ENCODE data around the gene EIF4E3.

The EIF4E3 gene

DNA sequence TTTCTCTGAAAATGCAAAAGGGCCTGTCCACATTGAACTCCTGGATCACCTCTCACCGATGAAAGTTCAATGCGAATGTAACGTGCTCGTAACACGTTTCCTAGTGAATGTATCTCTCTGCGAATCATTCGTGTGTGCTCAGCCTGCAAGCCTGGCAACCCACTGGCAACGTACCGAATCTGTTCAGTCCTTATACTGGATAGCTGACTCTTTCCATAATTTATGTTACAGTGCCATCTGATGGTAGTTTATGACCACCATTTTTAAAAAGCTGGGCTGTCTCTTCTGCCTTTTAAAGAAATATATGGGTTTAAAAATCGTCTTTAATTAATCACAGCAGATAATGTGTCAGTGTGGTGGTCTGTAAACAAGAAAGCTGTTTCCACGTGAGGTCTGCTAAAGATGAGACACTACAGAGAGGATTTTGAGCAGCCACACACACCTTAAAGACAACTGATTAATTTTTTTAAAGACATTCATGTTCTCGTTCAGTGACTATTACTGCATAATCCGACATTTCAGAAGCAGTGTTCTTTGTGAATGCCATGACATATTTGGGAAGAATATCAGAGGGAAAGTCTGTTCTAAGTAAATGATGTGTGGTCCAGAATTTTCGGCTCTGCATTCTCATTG lies 72.3 kb downstream of the EIF4E3 start (continued):
- no peak for TF ChIP-seq TSHZ2 (CRISPR knock-in tag; IDR thresholded peaks at IDR 0.05)

DNA sequence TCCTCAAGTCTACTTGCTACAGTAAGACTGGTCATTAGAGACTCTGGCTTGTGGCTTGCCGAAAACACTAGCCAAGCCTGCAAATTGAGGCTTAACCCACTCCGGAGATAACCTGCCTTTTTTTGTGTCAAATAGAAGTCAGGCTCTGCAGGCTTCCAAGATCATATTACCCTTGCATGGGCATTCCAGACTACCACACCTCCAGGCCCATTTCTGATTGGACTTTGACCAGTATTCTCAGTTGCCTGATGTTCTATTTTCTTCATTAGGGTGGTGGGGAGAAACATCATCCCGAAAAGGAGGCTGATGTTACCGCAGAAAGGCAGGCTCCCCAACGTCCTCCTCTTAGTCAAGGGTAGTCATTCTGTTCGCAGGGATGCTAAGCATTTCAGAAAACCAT lies 73.6 kb downstream of the EIF4E3 start:
- no peak for ATAC-seq

DNA sequence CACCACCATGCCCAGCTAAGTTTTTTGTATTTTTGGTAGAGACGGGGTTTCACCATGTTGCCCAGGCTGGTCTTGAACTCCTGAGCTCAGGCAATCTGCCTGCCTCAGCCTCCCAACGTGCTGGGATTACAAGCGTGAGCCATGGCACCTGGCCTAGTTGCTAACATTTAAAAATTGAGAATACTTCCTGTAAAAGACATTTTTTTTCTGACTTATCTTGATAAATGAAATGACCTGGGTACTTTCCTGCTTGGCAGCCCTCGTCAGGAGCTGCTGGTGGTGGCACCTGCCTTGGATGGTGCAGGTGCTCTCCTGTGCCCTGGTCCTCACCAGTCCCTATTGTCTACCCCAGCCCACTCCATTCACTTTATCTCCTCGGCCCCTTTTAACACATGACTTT lies 74.8 kb downstream of the EIF4E3 start:
- TF ChIP-seq, protein P1, sequence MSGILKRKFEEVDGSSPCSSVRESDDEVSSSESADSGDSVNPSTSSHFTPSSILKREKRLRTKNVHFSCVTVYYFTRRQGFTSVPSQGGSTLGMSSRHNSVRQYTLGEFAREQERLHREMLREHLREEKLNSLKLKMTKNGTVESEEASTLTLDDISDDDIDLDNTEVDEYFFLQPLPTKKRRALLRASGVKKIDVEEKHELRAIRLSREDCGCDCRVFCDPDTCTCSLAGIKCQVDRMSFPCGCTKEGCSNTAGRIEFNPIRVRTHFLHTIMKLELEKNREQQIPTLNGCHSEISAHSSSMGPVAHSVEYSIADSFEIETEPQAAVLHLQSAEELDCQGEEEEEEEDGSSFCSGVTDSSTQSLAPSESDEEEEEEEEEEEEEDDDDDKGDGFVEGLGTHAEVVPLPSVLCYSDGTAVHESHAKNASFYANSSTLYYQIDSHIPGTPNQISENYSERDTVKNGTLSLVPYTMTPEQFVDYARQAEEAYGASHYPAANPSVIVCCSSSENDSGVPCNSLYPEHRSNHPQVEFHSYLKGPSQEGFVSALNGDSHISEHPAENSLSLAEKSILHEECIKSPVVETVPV (CRISPR knock-in tag; IDR thresholded peaks at IDR 0.05): no peak
- TF ChIP-seq ZFP3 (CRISPR knock-in tag; IDR thresholded peaks at IDR 0.05) (no peak), ZFP30 (CRISPR knock-in tag; IDR thresholded peaks at IDR 0.05) (no peak), GLIS3 (CRISPR knock-in tag; IDR thresholded peaks at IDR 0.05) (no peak)
- no peak for ATAC-seq

More for the DNA sequence above, 73.6 kb downstream of the EIF4E3 start:
- TF ChIP-seq RARB (CRISPR knock-in tag; IDR thresholded peaks at IDR 0.05): no peak
- TF ChIP-seq CREB5 (CRISPR knock-in tag; IDR thresholded peaks at IDR 0.05; ENCODE audit: low read depth): no peak
- TF ChIP-seq, protein P2, sequence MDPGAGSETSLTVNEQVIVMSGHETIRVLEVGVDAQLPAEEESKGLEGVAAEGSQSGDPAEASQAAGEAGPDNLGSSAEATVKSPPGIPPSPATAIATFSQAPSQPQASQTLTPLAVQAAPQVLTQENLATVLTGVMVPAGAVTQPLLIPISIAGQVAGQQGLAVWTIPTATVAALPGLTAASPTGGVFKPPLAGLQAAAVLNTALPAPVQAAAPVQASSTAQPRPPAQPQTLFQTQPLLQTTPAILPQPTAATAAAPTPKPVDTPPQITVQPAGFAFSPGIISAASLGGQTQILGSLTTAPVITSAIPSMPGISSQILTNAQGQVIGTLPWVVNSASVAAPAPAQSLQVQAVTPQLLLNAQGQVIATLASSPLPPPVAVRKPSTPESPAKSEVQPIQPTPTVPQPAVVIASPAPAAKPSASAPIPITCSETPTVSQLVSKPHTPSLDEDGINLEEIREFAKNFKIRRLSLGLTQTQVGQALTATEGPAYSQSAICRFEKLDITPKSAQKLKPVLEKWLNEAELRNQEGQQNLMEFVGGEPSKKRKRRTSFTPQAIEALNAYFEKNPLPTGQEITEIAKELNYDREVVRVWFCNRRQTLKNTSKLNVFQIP (CRISPR knock-in tag; IDR thresholded peaks at IDR 0.05; ENCODE audit: borderline replicate concordance, low read depth): no peak
- no peak for TF ChIP-seq CSDC2 (CRISPR knock-in tag; IDR thresholded peaks at IDR 0.05)
- no peak for TF ChIP-seq ZC3H10 (CRISPR knock-in tag; IDR thresholded peaks at IDR 0.05)

DNA sequence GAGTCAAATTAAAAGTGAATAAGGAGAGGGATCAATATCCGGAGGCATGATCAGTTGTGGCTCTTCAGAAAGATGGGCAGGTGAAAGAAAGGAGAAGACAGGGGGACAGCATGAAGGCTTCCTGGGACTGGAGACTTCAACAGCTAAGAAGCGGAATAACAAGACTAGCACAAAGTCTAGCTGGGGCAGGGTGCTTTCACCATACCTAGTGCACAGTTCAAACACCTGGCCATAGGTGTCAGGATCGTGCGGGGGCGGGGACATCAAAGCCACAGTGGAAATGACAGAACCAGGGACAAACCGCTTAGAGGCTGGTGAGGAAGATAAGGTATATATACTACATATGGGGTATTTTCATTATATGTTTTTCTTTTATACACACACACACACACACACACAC lies 75.4 kb downstream of the EIF4E3 start:
- no peak for TF ChIP-seq GLIS3 (CRISPR knock-in tag; IDR thresholded peaks at IDR 0.05)
- TF ChIP-seq, protein P1 (CRISPR knock-in tag; IDR thresholded peaks at IDR 0.05): no peak
- TF ChIP-seq ZNF8 (CRISPR knock-in tag; IDR thresholded peaks at IDR 0.05): no peak
- TF ChIP-seq ZNF565 (CRISPR knock-in tag; conservative IDR thresholded peaks at IDR 0.05; ENCODE audit: low read depth): no peak
- TF ChIP-seq ESRRG (CRISPR knock-in tag; IDR thresholded peaks at IDR 0.05): no peak
- no peak for TF ChIP-seq PPARA (CRISPR knock-in tag; IDR thresholded peaks at IDR 0.05; ENCODE audit: borderline replicate concordance)
- TF ChIP-seq, protein P2 (CRISPR knock-in tag; IDR thresholded peaks at IDR 0.05; ENCODE audit: borderline replicate concordance, low read depth): no peak
- TF ChIP-seq, protein P3, sequence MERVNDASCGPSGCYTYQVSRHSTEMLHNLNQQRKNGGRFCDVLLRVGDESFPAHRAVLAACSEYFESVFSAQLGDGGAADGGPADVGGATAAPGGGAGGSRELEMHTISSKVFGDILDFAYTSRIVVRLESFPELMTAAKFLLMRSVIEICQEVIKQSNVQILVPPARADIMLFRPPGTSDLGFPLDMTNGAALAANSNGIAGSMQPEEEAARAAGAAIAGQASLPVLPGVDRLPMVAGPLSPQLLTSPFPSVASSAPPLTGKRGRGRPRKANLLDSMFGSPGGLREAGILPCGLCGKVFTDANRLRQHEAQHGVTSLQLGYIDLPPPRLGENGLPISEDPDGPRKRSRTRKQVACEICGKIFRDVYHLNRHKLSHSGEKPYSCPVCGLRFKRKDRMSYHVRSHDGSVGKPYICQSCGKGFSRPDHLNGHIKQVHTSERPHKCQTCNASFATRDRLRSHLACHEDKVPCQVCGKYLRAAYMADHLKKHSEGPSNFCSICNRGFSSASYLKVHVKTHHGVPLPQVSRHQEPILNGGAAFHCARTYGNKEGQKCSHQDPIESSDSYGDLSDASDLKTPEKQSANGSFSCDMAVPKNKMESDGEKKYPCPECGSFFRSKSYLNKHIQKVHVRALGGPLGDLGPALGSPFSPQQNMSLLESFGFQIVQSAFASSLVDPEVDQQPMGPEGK (CRISPR knock-in tag; IDR thresholded peaks at IDR 0.05; ENCODE audit: borderline replicate concordance): no peak
- no peak for TF ChIP-seq TOX (CRISPR knock-in tag; IDR thresholded peaks at IDR 0.05; ENCODE audit: borderline replicate concordance)
- no peak for TF ChIP-seq CREB5 (CRISPR knock-in tag; IDR thresholded peaks at IDR 0.05; ENCODE audit: low read depth)
- TF ChIP-seq SNAI2 (CRISPR knock-in tag; IDR thresholded peaks at IDR 0.05): no peak
- TF ChIP-seq ZFP30 (CRISPR knock-in tag; IDR thresholded peaks at IDR 0.05): no peak
- TF ChIP-seq ZC3H10 (CRISPR knock-in tag; IDR thresholded peaks at IDR 0.05): no peak
- TF ChIP-seq CSDC2 (CRISPR knock-in tag; IDR thresholded peaks at IDR 0.05): no peak
- TF ChIP-seq ISL1 (CRISPR knock-in tag; IDR thresholded peaks at IDR 0.05): no peak
- no peak for TF ChIP-seq ARNTL (CRISPR knock-in tag; IDR thresholded peaks at IDR 0.05; ENCODE audit: borderline replicate concordance, low read depth)
- no peak for ATAC-seq
